Sigmoid colon (tissue), 4 donors: ENCODE measurements around the gene PRR18.

Experiments
- CTCF ChIP-seq, 4 experiments: fragments of 450-650 bp in 3 of 4; fragments of 200-600 bp in 1 of 4; IDR thresholded peaks; one replicate each; pipeline ENCODE4 v1.5.1; 2016 to 2019; ENCODE audit warnings: antibody characterized with exemption in 4 of 4, mild to moderate bottlenecking in 3 of 4, moderate library complexity in 2 of 4
- POLR2A ChIP-seq, 2 donors: fragments of 450-650 bp; IDR thresholded peaks; one replicate each; pipeline ENCODE4 v1.6.1; 2016; ENCODE audit warnings: antibody characterized with exemption in 2 of 2, mild to moderate bottlenecking in 2 of 2, moderate library complexity in 2 of 2
- POLR2AphosphoS5 ChIP-seq, 4 donors: sonication (generic); formaldehyde crosslinking; IDR thresholded peaks; one replicate each; pipeline ENCODE4 v1.6.1; 2017; ENCODE audit warnings: antibody characterized with exemption in 4 of 4

- TF ChIP-seq CTCF (IDR thresholded peaks at IDR 0.05), result no peak
- no peak for TF ChIP-seq POLR2AphosphoS5 (IDR thresholded peaks at IDR 0.05)
- no peak for TF ChIP-seq POLR2A (IDR thresholded peaks at IDR 0.05)
Measured at GRCh38 chr6:166297606-166298005, 10.6 kb downstream of the PRR18 start.
